Fibroblast of lung (primary cell): Measurements from ENCODE around the gene RBBP6. TPM values are rescaled to one million over a fixed set of nuclear protein-coding genes. Genes with fewer than 3 reads are reported as not detected.

Experiments
- DNase-seq, 2 donors: peaks; one replicate each; pipeline versions ENCODE4 v3.0.0 to v3.0.0-alpha.2; 2010; ENCODE audit warnings: low read depth in 2 of 2
- H2AFZ ChIP-seq: 2 replicates; pipeline ENCODE4 v1.5.1; 2012; ENCODE audit warnings: low read length, control low read depth, inconsistent platforms
- H3K27ac ChIP-seq: 2 replicates; pipeline ENCODE4 v1.5.1; 2011; ENCODE audit warnings: low read length, control low read depth; ENCODE audit not compliant: insufficient read depth
- H3K27me3 ChIP-seq: 2 replicates; pipeline ENCODE4 v1.5.1; 2011; ENCODE audit warnings: mild to moderate bottlenecking, low read length; ENCODE audit not compliant: control insufficient read depth, insufficient read depth
- H3K36me3 ChIP-seq: 2 replicates; pipeline ENCODE4 v1.5.1; 2011; ENCODE audit warnings: low read length; ENCODE audit not compliant: control insufficient read depth, insufficient read depth
- H3K4me1 ChIP-seq: 2 replicates; pipeline ENCODE4 v1.5.1; 2011; ENCODE audit warnings: low read length; ENCODE audit not compliant: control insufficient read depth, insufficient read depth; ENCODE audit errors: extremely low read depth
- H3K4me2 ChIP-seq: 2 replicates; pipeline ENCODE4 v1.5.1; 2011; ENCODE audit warnings: low read length, control low read depth; ENCODE audit not compliant: insufficient read depth; ENCODE audit errors: extremely low read depth
- H3K4me3 ChIP-seq, 4 experiments: fragments of 200-600 bp in 1 of 4; sonication (generic) in 1 of 4; replicated peaks in 1 of 4; 2 replicates each; pipeline ENCODE4 v1.5.1; 2011 to 2016; ENCODE audit warnings: low read length in 4 of 4, low read depth in 3 of 4, mild to moderate bottlenecking in 3 of 4, control low read depth in 2 of 4, inconsistent platforms in 1 of 4, mixed read lengths in 1 of 4; ENCODE audit not compliant: insufficient read depth in 1 of 4; ENCODE audit errors: control extremely low read depth in 1 of 4
- H3K79me2 ChIP-seq: 2 replicates; pipeline ENCODE4 v1.5.1; 2012; ENCODE audit warnings: mild to moderate bottlenecking, low read length, inconsistent platforms; ENCODE audit not compliant: control insufficient read depth, insufficient read depth
- H3K9ac ChIP-seq: 2 replicates; pipeline ENCODE4 v1.5.1; 2011; ENCODE audit warnings: mild to moderate bottlenecking, low read length, control low read depth; ENCODE audit not compliant: insufficient read depth
- H3K9me3 ChIP-seq: 2 replicates; pipeline ENCODE4 v1.5.1; 2012; ENCODE audit warnings: low read depth, low read length; ENCODE audit not compliant: control insufficient read depth, insufficient read depth
- H4K20me1 ChIP-seq: 2 replicates; pipeline ENCODE4 v1.5.1; 2011; ENCODE audit warnings: low read length; ENCODE audit not compliant: control insufficient read depth, insufficient read depth; ENCODE audit errors: extremely low read depth
- CTCF ChIP-seq, 2 donors: IDR thresholded peaks in 1 of 2; conservative IDR thresholded peaks in 1 of 2; 1 replicate in 1 of 2; 2 replicates in 1 of 2; pipeline ENCODE4 v1.5.1; 2011 to 2012; ENCODE audit warnings: low read length in 2 of 2, control low read depth in 1 of 2, inconsistent platforms in 1 of 2, low read depth in 1 of 2, mild to moderate bottlenecking in 1 of 2
- EZH2 ChIP-seq: IDR thresholded peaks from 2 replicates; pipeline ENCODE4 v1.5.1; 2012; ENCODE audit warnings: low read length, control low read depth, mild to moderate bottlenecking; ENCODE audit errors: missing control alignments
- polyA plus RNA-seq, 2 donors: library from polyadenylated mRNA; depleted of rRNA in 1 of 2; stranded (reverse) in 1 of 2; unstranded in 1 of 2; fragments of >200 nt; gene quantifications; 2 replicates each; pipeline ENCODE4 v1.2.1, GENCODE V29; 2011 to 2012; ENCODE audit warnings: missing spikeins in 1 of 2
- total RNA-seq: library from RNA; depleted of rRNA; stranded (reverse); fragments of >200 nt; gene quantifications from 2 replicates; pipeline ENCODE4 v1.2.1, GENCODE V29; 2014

RBBP6 gene
- total and polyA plus RNA-seq, 2 donors (not counting 1 experiment from before 2014, with no cell fraction given), result 16.8 to 26.4 TPM

DNA sequence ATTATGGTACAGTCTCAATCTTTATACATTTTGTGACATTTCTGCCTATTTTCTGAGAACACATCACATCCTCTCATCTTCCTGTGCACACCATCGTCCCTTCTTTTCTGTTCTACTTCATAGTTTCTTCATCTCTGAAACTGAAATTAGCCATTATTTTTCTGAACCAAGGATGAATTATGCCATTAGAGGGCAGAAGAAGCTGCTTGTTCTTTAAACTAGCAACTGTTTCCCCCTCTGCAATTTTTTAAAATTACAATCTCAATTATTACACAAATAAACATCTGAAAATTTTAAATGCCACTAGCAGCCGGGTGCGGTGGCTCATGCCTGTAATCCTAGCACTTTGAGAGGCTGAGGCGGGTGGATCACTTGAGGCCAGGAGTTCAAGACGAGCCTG is 41.3 kb downstream of the RBBP6 start:
- Histone ChIP-seq H3K4me3 (no peak overlapping the region), H3K79me2 (no peaks in the 10 kb centered on the region), H3K4me1 (peaks cover 2% of the 10 kb centered on the region), H3K27me3 (no peaks in the 10 kb centered on the region), H3K9me3 (no peaks in the 10 kb centered on the region), H3K27ac (no peak overlapping the region), H3K36me3 (no peaks in the 10 kb centered on the region), H3K4me2 (peak overlapping the region; percentile 35), H3K9ac (no peak overlapping the region), H2AFZ (peak overlapping the region; percentile 85), H4K20me1 (no peaks in the 10 kb centered on the region)
- TF ChIP-seq CTCF (conservative IDR thresholded peaks at IDR 0.05 in 1 of 2, IDR thresholded peaks at IDR 0.05 in 1 of 2; ENCODE audit: low read depth in 1 of 2, low read length in 2 of 2) (peak; percentile 49 to 58), EZH2 (no peak)
- DNase-seq, result peak; percentile 28 to 76

DNA sequence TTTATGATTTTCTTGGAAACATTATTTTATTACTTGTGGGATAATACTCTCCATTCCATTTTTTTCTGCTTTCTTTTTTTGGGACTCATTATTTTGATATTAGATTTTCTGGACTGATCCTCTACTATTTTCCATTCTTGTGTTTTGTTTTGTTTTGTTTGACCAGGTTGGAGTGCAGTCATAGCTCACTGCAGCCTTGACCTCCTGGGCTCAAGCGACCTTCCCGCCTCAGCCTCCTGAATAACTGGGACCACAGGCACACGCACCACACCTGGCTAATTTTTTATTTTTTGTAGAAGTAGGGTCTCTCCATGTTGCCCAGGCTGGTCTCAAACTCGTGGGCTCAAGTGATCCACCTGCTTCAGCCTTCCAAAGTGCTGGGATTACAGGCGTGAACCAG is 44.1 kb downstream of the RBBP6 start:
- no peaks in the 10 kb centered on the region for H3K36me3 ChIP-seq
- H3K4me2 ChIP-seq, result no peak overlapping the region
- peaks cover 3% of the 10 kb centered on the region for H3K4me1 ChIP-seq
- H4K20me1 ChIP-seq, result no peaks in the 10 kb centered on the region
- no peak overlapping the region for H3K9ac ChIP-seq
- H3K27ac ChIP-seq, result no peak overlapping the region
- no peak overlapping the region for H3K4me3 ChIP-seq
- no peaks in the 10 kb centered on the region for H3K27me3 ChIP-seq
- no peaks in the 10 kb centered on the region for H3K9me3 ChIP-seq
- no peak overlapping the region for H2AFZ ChIP-seq
- no peak for DNase-seq
- TF ChIP-seq EZH2, result no peak
- no peak for TF ChIP-seq CTCF (conservative IDR thresholded peaks at IDR 0.05 in 1 of 2, IDR thresholded peaks at IDR 0.05 in 1 of 2; ENCODE audit: low read depth in 1 of 2, low read length in 2 of 2)
- no peaks in the 10 kb centered on the region for H3K79me2 ChIP-seq

DNA sequence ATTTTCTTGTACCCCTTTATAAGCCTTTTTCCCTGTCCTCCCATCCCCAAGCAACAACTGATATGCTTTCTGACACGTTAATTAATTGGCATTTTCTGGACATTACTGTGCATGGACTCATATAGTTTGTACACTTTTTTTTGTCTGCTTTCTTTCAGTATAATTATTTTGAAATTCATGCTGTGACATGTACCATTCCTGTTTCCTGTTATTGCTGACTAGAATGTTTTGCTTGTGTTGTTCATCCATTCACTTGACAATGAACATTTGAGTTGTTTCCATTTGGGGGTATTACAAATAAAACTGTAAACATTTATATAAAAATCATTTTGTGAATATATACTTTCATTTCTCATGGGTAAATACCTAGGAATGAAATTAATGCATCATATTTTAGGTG is 50.6 kb downstream of the RBBP6 start:
- no peak for TF ChIP-seq CTCF (conservative IDR thresholded peaks at IDR 0.05 in 1 of 2, IDR thresholded peaks at IDR 0.05 in 1 of 2; ENCODE audit: low read depth in 1 of 2, low read length in 2 of 2)
- no peak for TF ChIP-seq EZH2

More for the DNA sequence above, 50.6 kb downstream of the RBBP6 start:
- H4K20me1 ChIP-seq, result no peaks in the 10 kb centered on the region
- no peak overlapping the region for H2AFZ ChIP-seq
- no peak overlapping the region for H3K9ac ChIP-seq
- H3K79me2 ChIP-seq, result no peaks in the 10 kb centered on the region
- H3K4me1 ChIP-seq, result peaks cover 3% of the 10 kb centered on the region
- H3K27ac ChIP-seq, result no peak overlapping the region
- H3K4me3 ChIP-seq, result no peak overlapping the region
- H3K27me3 ChIP-seq, result no peaks in the 10 kb centered on the region
- no peaks in the 10 kb centered on the region for H3K9me3 ChIP-seq
- no peak for DNase-seq
- H3K36me3 ChIP-seq, result no peaks in the 10 kb centered on the region
- H3K4me2 ChIP-seq, result no peak overlapping the region
